NOMO-1 treated with DMSO at 0.1 percent for 48 hours (cell line): ENCODE results near the gene GPT2.
"Not testable (repeated sequence)": the region's sequence is repeated elsewhere in the genome, so short reads cannot be mapped to it uniquely, and the experiment has no call there.

Experiments used
- DNase-seq: peaks from one replicate; lab custom pipeline; 2025; ENCODE audit not compliant: unreplicated experiment; lab: John Stamatoyannopoulos, UW

GPT2 gene

GRCh38 chr16:46862555-46863447 lies 21.4 kb upstream of the GPT2 start:
- no peak for DNase-seq

GRCh38 chr16:46866286-46866685 lies 17.9 kb upstream of the GPT2 start:
- DNase-seq = no peak

- DNase-seq = not testable (repeated sequence)
Observed at GRCh38 chr16:46867486-46867885, 16.7 kb upstream of the GPT2 start.

- not testable (repeated sequence) for DNase-seq
Observed at GRCh38 chr16:46868891-46869290, 15.3 kb upstream of the GPT2 start.

GRCh38 chr16:46871597-46871996 lies 12.6 kb upstream of the GPT2 start:
- DNase-seq = no peak

GRCh38 chr16:46873201-46873600 lies 11.0 kb upstream of the GPT2 start:
- no peak for DNase-seq

- DNase-seq = no peak
Observed at GRCh38 chr16:46875243-46875642, 8.9 kb upstream of the GPT2 start.

GRCh38 chr16:46882304-46882939 lies 1.7 kb upstream of the GPT2 start:
- no peak for DNase-seq

GRCh38 chr16:46882940-46883307 lies 1.2 kb upstream of the GPT2 start:
- DNase-seq = no peak

GRCh38 chr16:46883353-46883689 lies 841 bp upstream of the GPT2 start:
- DNase-seq = no peak

GRCh38 chr16:46884513-46885293 lies 541 bp downstream of the GPT2 start:
- no peak for DNase-seq

- DNase-seq = no peak
Observed at GRCh38 chr16:46885960-46886763, 2.0 kb downstream of the GPT2 start.

GRCh38 chr16:46886764-46887523 lies 2.8 kb downstream of the GPT2 start:
- no peak for DNase-seq

- no peak for DNase-seq
Observed at GRCh38 chr16:46887524-46887854, 3.3 kb downstream of the GPT2 start.

- DNase-seq = no peak
Observed at GRCh38 chr16:46889245-46889941, 5.2 kb downstream of the GPT2 start.

GRCh38 chr16:46889942-46890300 lies 5.8 kb downstream of the GPT2 start:
- DNase-seq = no peak

GRCh38 chr16:46891910-46892309 lies 7.7 kb downstream of the GPT2 start:
- DNase-seq = no peak

GRCh38 chr16:46894036-46894672 lies 10.0 kb downstream of the GPT2 start:
- no peak for DNase-seq
